ENCODE results near the gene NPL.

DNA sequence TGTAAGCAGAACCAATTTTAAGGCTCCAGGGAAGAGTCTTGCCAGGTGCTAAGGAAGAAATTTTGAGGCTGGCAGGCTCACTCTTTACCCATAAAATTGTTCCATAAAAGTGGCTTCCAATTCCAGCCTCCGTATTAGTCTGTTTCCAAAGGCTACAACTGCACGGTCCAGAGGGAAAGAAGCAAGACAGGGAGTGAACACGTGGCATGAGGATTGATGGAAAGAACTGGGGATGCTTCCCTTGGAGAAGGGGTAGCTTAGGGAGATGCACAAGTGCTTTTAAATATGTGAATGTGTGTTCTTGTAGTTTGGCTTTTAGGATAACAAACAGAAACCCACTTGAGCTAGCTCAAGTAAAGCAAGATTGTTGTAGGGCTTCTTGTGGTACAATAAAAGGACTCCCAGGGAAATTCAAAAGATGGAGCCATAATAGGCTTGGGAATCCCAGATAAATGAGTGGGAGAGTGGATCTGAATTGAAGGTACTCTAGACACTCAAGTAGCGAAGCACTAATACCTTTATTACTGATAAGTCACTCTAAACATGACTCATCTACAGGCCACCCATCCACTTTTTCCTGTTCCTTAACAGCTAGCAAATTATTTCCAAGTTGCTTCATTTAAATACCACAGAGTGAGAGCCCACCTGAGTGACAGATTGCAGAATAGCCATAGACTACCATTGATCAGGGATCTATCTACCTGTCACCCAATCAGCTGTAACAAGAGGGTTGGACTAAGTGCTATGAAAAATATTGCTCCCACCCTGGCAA, 34.8 kb upstream of the NPL start:
- TF ChIP-seq, protein P1, sequence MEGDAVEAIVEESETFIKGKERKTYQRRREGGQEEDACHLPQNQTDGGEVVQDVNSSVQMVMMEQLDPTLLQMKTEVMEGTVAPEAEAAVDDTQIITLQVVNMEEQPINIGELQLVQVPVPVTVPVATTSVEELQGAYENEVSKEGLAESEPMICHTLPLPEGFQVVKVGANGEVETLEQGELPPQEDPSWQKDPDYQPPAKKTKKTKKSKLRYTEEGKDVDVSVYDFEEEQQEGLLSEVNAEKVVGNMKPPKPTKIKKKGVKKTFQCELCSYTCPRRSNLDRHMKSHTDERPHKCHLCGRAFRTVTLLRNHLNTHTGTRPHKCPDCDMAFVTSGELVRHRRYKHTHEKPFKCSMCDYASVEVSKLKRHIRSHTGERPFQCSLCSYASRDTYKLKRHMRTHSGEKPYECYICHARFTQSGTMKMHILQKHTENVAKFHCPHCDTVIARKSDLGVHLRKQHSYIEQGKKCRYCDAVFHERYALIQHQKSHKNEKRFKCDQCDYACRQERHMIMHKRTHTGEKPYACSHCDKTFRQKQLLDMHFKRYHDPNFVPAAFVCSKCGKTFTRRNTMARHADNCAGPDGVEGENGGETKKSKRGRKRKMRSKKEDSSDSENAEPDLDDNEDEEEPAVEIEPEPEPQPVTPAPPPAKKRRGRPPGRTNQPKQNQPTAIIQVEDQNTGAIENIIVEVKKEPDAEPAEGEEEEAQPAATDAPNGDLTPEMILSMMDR (IDR thresholded peaks at IDR 0.05), result no peak
- no peak for TF ChIP-seq POLR2A (IDR thresholded peaks at IDR 0.05)

Measured in vagina (tissue), 2 donors.